Vagina (tissue), 2 donors: Measurements from ENCODE around the gene EPAS1. TPM values are rescaled to one million over a fixed set of nuclear protein-coding genes. Genes with fewer than 3 reads are reported as not detected.

Source experiments
- DNase-seq, 2 donors: peaks; one replicate each; pipeline ENCODE4 v3.0.0-alpha.2; 2017; ENCODE audit errors: extremely low spot score in 2 of 2
- H3K27ac ChIP-seq: fragments of 200-600 bp; sonication (generic); one replicate; pipeline ENCODE4 v1.5.1; 2019
- H3K27me3 ChIP-seq: fragments of 200-600 bp; sonication (generic); one replicate; pipeline ENCODE4 v1.5.1; 2019
- H3K36me3 ChIP-seq, 2 donors: fragments of 200-600 bp; sonication (generic); one replicate each; pipeline ENCODE4 v1.5.1; 2017 to 2019
- H3K4me1 ChIP-seq: fragments of 200-600 bp; sonication (generic); one replicate; pipeline ENCODE4 v1.5.1; 2019
- H3K4me3 ChIP-seq, 2 donors: fragments of 200-600 bp; sonication (generic); 1 replicate in 1 of 2; 2 replicates in 1 of 2; pipeline ENCODE4 v1.5.1; 2016 to 2019
- H3K9me3 ChIP-seq: fragments of 200-600 bp; sonication (generic); one replicate; pipeline ENCODE4 v1.5.1; 2019
- POLR2A ChIP-seq, 2 donors: fragments of 450-650 bp; IDR thresholded peaks; one replicate each; pipeline ENCODE4 v1.6.1; 2017; ENCODE audit warnings: antibody characterized with exemption in 2 of 2, mild to moderate bottlenecking in 2 of 2, moderate library complexity in 2 of 2
- POLR2AphosphoS5 ChIP-seq, 2 donors: sonication (generic); formaldehyde crosslinking; IDR thresholded peaks; one replicate each; pipeline ENCODE4 v1.9.0; 2017; ENCODE audit warnings: antibody characterized with exemption in 2 of 2, mild to moderate bottlenecking in 2 of 2, low read depth in 1 of 2; ENCODE audit not compliant: insufficient read depth in 1 of 2
- intact Hi-C: fragments of 100-400 bp; cut with DNase I; formaldehyde crosslinking; loops from one replicate; pipeline ENCODE4 v1.15.1; 2023
- total RNA-seq: library from RNA; depleted of rRNA; stranded (reverse); fragments of >200 nt; gene quantifications from one replicate; pipeline ENCODE4 v1.2.3, GENCODE V29; 2016
- TF ChIP-seq, protein P1 (sequence below), 3 experiments: fragments of 450-650 bp in 2 of 3; fragments of 200-600 bp in 1 of 3; sonication (generic) in 1 of 3; IDR thresholded peaks; one replicate each; pipeline ENCODE4 v1.5.1; 2017 to 2019; ENCODE audit warnings: antibody characterized with exemption in 3 of 3, mild to moderate bottlenecking in 2 of 3, moderate library complexity in 2 of 3

The EPAS1 gene
- total RNA-seq, 1 donor from 2014 or later: 222 TPM

DNA sequence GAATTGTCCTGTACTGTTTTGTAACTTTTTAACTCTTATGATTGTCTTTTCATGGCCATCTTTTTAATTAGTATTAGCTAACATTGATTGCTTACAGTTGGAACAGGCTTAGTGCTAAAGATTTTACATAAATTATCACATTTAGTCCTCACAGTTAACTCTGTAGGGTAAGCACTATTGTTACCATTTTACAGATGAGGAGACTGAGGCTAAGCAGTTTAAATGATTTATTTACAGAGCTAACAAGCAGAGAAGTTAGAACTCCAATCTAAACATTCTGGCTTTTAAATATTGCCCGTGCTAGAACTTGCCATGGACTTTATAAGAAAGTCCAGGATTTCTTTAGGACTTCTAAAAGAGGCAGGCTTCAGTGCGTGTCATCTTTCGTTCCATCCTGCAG, 48.6 kb downstream of the EPAS1 start:
- no peaks in the 10 kb centered on the region for H3K9me3 ChIP-seq
- H3K4me3 ChIP-seq: no peak overlapping the region
- no peak for DNase-seq
- H3K27ac ChIP-seq: no peak overlapping the region
- H3K36me3 ChIP-seq: peaks cover 0 to 18% of the 10 kb centered on the region in 2 donors
- intact Hi-C loops: loop anchor here (5.0 kb wide), 1 partner anchor 38 kb away; no protein-coding TSS in a partner anchor
- TF ChIP-seq, protein P1, sequence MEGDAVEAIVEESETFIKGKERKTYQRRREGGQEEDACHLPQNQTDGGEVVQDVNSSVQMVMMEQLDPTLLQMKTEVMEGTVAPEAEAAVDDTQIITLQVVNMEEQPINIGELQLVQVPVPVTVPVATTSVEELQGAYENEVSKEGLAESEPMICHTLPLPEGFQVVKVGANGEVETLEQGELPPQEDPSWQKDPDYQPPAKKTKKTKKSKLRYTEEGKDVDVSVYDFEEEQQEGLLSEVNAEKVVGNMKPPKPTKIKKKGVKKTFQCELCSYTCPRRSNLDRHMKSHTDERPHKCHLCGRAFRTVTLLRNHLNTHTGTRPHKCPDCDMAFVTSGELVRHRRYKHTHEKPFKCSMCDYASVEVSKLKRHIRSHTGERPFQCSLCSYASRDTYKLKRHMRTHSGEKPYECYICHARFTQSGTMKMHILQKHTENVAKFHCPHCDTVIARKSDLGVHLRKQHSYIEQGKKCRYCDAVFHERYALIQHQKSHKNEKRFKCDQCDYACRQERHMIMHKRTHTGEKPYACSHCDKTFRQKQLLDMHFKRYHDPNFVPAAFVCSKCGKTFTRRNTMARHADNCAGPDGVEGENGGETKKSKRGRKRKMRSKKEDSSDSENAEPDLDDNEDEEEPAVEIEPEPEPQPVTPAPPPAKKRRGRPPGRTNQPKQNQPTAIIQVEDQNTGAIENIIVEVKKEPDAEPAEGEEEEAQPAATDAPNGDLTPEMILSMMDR (IDR thresholded peaks at IDR 0.05): no peak
- TF ChIP-seq POLR2AphosphoS5 (IDR thresholded peaks at IDR 0.05; ENCODE audit: insufficient read depth in 1 of 2, low read depth in 1 of 2) (no peak), POLR2A (IDR thresholded peaks at IDR 0.05) (no peak)
- peaks cover 36% of the 10 kb centered on the region for H3K4me1 ChIP-seq
- H3K27me3 ChIP-seq: no peaks in the 10 kb centered on the region

DNA sequence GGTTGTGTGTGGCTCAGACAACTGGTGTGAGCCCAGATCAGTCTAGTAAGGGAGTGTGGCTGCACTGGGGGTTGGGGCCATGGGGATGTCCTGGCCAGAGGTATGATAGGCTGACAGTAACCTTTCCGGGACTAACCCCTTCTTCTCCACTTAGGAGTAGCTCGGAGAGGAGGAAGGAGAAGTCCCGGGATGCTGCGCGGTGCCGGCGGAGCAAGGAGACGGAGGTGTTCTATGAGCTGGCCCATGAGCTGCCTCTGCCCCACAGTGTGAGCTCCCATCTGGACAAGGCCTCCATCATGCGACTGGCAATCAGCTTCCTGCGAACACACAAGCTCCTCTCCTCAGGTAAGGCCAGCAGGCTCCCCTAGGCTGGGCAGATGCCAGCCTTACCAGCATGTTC, 49.5 kb downstream of the EPAS1 start:
- Histone ChIP-seq H3K4me1 (peaks cover 36% of the 10 kb centered on the region), H3K27ac (no peak overlapping the region), H3K27me3 (no peaks in the 10 kb centered on the region), H3K36me3 (peaks cover 0 to 18% of the 10 kb centered on the region in 2 donors), H3K4me3 (no peak overlapping the region), H3K9me3 (no peaks in the 10 kb centered on the region)
- intact Hi-C loops: loop anchor here (5.0 kb wide), 1 partner anchor 39 kb away; no protein-coding TSS in a partner anchor
- DNase-seq: no peak
- TF ChIP-seq POLR2A (IDR thresholded peaks at IDR 0.05): no peak
- TF ChIP-seq POLR2AphosphoS5 (IDR thresholded peaks at IDR 0.05; ENCODE audit: insufficient read depth in 1 of 2, low read depth in 1 of 2): no peak
- TF ChIP-seq, protein P1 (IDR thresholded peaks at IDR 0.05): no peak

DNA sequence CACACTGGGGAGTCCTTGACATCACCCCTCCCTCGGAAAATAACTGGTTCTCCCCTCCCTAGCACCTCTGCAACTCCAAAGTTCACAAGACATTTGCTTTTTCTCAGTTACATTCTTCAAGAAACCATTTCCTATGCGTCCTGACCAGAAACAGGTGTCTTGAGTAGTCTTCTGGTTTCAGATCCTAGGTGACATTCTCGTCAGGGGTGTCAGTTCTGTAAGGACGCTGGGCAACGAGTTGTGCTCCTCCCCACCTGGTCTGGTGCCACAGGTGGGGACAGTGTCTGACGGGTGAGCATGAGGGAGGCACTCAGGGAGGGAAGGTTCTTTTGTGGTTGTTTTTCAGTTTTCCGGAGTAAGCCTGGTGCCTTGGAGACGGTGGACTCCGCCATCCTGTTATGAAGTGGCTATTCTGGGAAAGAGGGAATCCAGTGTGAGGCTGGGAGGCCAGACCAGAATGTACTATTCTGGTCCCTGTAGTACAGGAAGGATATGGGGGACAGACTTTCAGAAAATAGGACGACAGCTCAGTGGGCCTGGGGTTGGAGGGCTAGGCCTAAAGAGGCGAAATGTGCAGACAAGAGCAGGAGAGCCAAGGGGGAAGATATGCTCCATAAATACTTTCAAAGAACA, 50.6 kb downstream of the EPAS1 start:
- intact Hi-C loops: loop anchor here (5.0 kb wide), 1 partner anchor 40 kb away; no protein-coding TSS in a partner anchor
- DNase-seq: no peak
- Histone ChIP-seq H3K27me3 (no peaks in the 10 kb centered on the region), H3K4me1 (peaks cover 44% of the 10 kb centered on the region), H3K4me3 (no peak overlapping the region), H3K27ac (no peak overlapping the region), H3K36me3 (peaks cover 0 to 18% of the 10 kb centered on the region in 2 donors), H3K9me3 (no peaks in the 10 kb centered on the region)
- no peak for TF ChIP-seq POLR2AphosphoS5 (IDR thresholded peaks at IDR 0.05; ENCODE audit: insufficient read depth in 1 of 2, low read depth in 1 of 2)
- TF ChIP-seq, protein P1 (IDR thresholded peaks at IDR 0.05): no peak
- TF ChIP-seq POLR2A (IDR thresholded peaks at IDR 0.05): no peak

DNA sequence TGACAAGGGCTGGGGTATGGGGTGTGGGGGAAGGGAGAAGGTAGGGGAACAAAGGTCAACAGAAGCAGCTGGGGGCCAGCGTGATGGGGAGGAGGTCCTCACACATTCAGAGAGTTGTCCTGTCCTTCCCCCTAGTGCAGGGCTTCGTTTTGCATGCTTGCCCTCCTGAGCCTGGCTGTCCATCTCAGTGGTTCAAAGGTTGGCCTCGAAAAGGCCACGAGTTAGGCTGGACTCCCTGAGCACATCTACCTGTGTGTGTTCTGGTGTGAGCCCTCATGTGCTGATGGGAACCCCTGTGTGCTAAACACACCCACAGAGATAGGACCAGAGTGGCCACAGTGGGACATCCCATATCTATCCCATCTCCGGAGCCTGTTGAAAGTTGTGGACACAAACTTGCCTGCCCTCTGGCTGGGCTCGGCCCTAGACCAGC, 51.9 kb downstream of the EPAS1 start:
- no peaks in the 10 kb centered on the region for H3K27me3 ChIP-seq
- TF ChIP-seq, protein P1 (IDR thresholded peaks at IDR 0.05): no peak
- TF ChIP-seq POLR2AphosphoS5 (IDR thresholded peaks at IDR 0.05; ENCODE audit: insufficient read depth in 1 of 2, low read depth in 1 of 2) (no peak), POLR2A (IDR thresholded peaks at IDR 0.05) (no peak)
- H3K36me3 ChIP-seq: peaks cover 0 to 18% of the 10 kb centered on the region in 2 donors
- no peak overlapping the region for H3K27ac ChIP-seq
- H3K4me3 ChIP-seq: no peak overlapping the region
- peaks cover 50% of the 10 kb centered on the region for H3K4me1 ChIP-seq
- H3K9me3 ChIP-seq: no peaks in the 10 kb centered on the region
- no peak for DNase-seq
- intact Hi-C loops: loop anchor here (5.0 kb wide), 1 partner anchor 42 kb away; no protein-coding TSS in a partner anchor
